Stimulated activated CD4-positive, alpha-beta T cell treated with anti-CD3 and anti-CD28 coated beads, Interleukin-4, amount 100 ng/mL, for 1 hour (primary cell): ENCODE results near the gene ENTREP1.
"Not testable (repeated sequence)": the region's sequence is repeated elsewhere in the genome, so short reads cannot be mapped to it uniquely, and the experiment has no call there.

Source experiments
- DNase-seq: peaks from one replicate; pipeline ENCODE4 v3.0.0-alpha.2; 2020

ENTREP1 gene

GRCh38 chr9:69421908-69422801 lies 97.1 kb downstream of the ENTREP1 start:
- peak; percentile 14 for DNase-seq

GRCh38 chr9:69425136-69425801 lies 100.3 kb downstream of the ENTREP1 start:
- no peak for DNase-seq

GRCh38 chr9:69427286-69427685 lies 102.3 kb downstream of the ENTREP1 start:
- DNase-seq = no peak

- DNase-seq = no peak
Observed at GRCh38 chr9:69428017-69428785, 103.2 kb downstream of the ENTREP1 start.

GRCh38 chr9:69429281-69429680 lies 104.3 kb downstream of the ENTREP1 start:
- DNase-seq = no peak

- no peak for DNase-seq
Observed at GRCh38 chr9:69430206-69430605, 105.2 kb downstream of the ENTREP1 start.

- DNase-seq = no peak
Observed at GRCh38 chr9:69431203-69431602, 106.2 kb downstream of the ENTREP1 start.

- no peak for DNase-seq
Observed at GRCh38 chr9:69431777-69432176, 106.8 kb downstream of the ENTREP1 start.

GRCh38 chr9:69432623-69433022 lies 107.6 kb downstream of the ENTREP1 start:
- DNase-seq = no peak

GRCh38 chr9:69433392-69433791 lies 108.4 kb downstream of the ENTREP1 start:
- no peak for DNase-seq

GRCh38 chr9:69433968-69434367 lies 109.0 kb downstream of the ENTREP1 start:
- DNase-seq = no peak

GRCh38 chr9:69439654-69440053 lies 114.6 kb downstream of the ENTREP1 start:
- DNase-seq = not testable (repeated sequence)

- not testable (repeated sequence) for DNase-seq
Observed at GRCh38 chr9:69440254-69440955, 115.4 kb downstream of the ENTREP1 start.
